Activated naive CD4-positive, alpha-beta T cell treated with anti-CD3 and anti-CD28 coated beads for 36 hours (primary cell): ENCODE data around the gene FAM222B. TPM values are rescaled to one million over a fixed set of nuclear protein-coding genes. Genes with fewer than 3 reads are reported as not detected.

ENCODE experiments used
- CTCF ChIA-PET: fragments of 350-600 bp; sonication (Branson Sonifier 250); formaldehyde crosslinking; loops from one replicate; lab custom pipeline; 2021; ENCODE audit warnings: antibody characterized with exemption; lab: Charles Lee
- DNase-seq: peaks from one replicate; pipeline ENCODE4 v3.0.0-alpha.2; 2020
- H3K27ac Mint-ChIP-seq: one replicate; pipeline ENCODE4 v1.8.0; 2021; ENCODE audit warnings: mild to moderate bottlenecking, mixed read lengths
- H3K27me3 Mint-ChIP-seq: one replicate; pipeline ENCODE4 v1.8.0; 2021; ENCODE audit warnings: low read depth, mixed read lengths
- H3K36me3 Mint-ChIP-seq: one replicate; pipeline ENCODE4 v1.8.0; 2021; ENCODE audit warnings: low read depth, mixed read lengths
- H3K4me1 Mint-ChIP-seq: one replicate; pipeline ENCODE4 v1.8.0; 2021; ENCODE audit warnings: low read depth, mixed read lengths
- H3K4me3 Mint-ChIP-seq: one replicate; pipeline ENCODE4 v1.8.0; 2021; ENCODE audit warnings: mild to moderate bottlenecking, moderate library complexity, mixed read lengths
- H3K9me3 Mint-ChIP-seq: one replicate; pipeline ENCODE4 v1.8.0; 2021; ENCODE audit warnings: mixed read lengths
- intact Hi-C: fragments of 100-400 bp; cut with micrococcal nuclease; formaldehyde crosslinking; loops from one replicate; pipeline ENCODE4 v1.15.1; 2023
- total RNA-seq, 2 experiments: library from RNA; stranded (reverse); gene quantifications; one replicate each; pipeline ENCODE4 v1.2.3, GENCODE V29; 2021

Gene FAM222B
- total RNA-seq, 2 experiments from 2014 or later, result 11.2 TPM

GRCh38 chr17:28747801-28748750 lies 94.5 kb downstream of the FAM222B start:
- intact Hi-C loops, result no loop called here
- Mint-ChIP-seq H3K36me3 (peaks cover 35% of the 10 kb centered on the region), H3K27me3 (no peaks in the 10 kb centered on the region), H3K4me3 (no peak overlapping the region), H3K4me1 (peaks cover 40% of the 10 kb centered on the region), H3K27ac (peak overlapping the region; percentile 20), H3K9me3 (no peaks in the 10 kb centered on the region)
- no peak for DNase-seq
- CTCF ChIA-PET, result interaction anchor here (0.9 to 14.2 kb wide), 5 partner anchors 16 to 102 kb away, joined by 3 to 353 read pairs (median 20); partner anchors contain the start of genes BLTP2, NEK8, RPL23A and TLCD1

GRCh38 chr17:28747051-28747691 lies 95.4 kb downstream of the FAM222B start:
- no peaks in the 10 kb centered on the region for H3K9me3 Mint-ChIP-seq
- intact Hi-C loops, result no loop called here
- no peak overlapping the region for H3K27ac Mint-ChIP-seq
- H3K4me1 Mint-ChIP-seq, result peaks cover 42% of the 10 kb centered on the region
- peaks cover 30% of the 10 kb centered on the region for H3K36me3 Mint-ChIP-seq
- DNase-seq, result no peak
- no peak overlapping the region for H3K4me3 Mint-ChIP-seq
- H3K27me3 Mint-ChIP-seq, result no peaks in the 10 kb centered on the region
- CTCF ChIA-PET, result interaction anchor here (0.6 to 14.2 kb wide), 3 partner anchors 17 to 100 kb away, joined by 3 to 353 read pairs (median 80); partner anchors contain the start of genes NEK8 and TLCD1

GRCh38 chr17:28746611-28747050 lies 96.0 kb downstream of the FAM222B start:
- intact Hi-C loops, result no loop called here
- H3K36me3 Mint-ChIP-seq, result peaks cover 30% of the 10 kb centered on the region

GRCh38 chr17:28745786-28746411 lies 96.7 kb downstream of the FAM222B start:
- CTCF ChIA-PET, result interaction anchor here (1.1 to 14.2 kb wide), 3 partner anchors 18 to 24 kb away, joined by 3 to 353 read pairs (median 80); partner anchors contain the start of genes NEK8 and TLCD1
- Mint-ChIP-seq H3K9me3 (no peaks in the 10 kb centered on the region), H3K4me1 (peaks cover 47% of the 10 kb centered on the region), H3K36me3 (peaks cover 29% of the 10 kb centered on the region), H3K27ac (peak overlapping the region; percentile 85), H3K4me3 (peak overlapping the region; percentile 91), H3K27me3 (no peaks in the 10 kb centered on the region)
- DNase-seq, result no peak
- intact Hi-C loops, result no loop called here

More at GRCh38 chr17:28746611-28747050, 96.0 kb downstream of the FAM222B start:
- H3K4me1 Mint-ChIP-seq, result peaks cover 45% of the 10 kb centered on the region
- CTCF ChIA-PET, result interaction anchor here (0.6 to 14.2 kb wide), 3 partner anchors 18 to 100 kb away, joined by 3 to 353 read pairs (median 80); partner anchors contain the start of genes NEK8 and TLCD1
- no peaks in the 10 kb centered on the region for H3K9me3 Mint-ChIP-seq
- H3K27ac Mint-ChIP-seq, result peak overlapping the region; percentile 67
- H3K27me3 Mint-ChIP-seq, result no peaks in the 10 kb centered on the region
- DNase-seq, result no peak
- H3K4me3 Mint-ChIP-seq, result peak overlapping the region; percentile 91

GRCh38 chr17:28744972-28745785 lies 97.4 kb downstream of the FAM222B start:
- intact Hi-C loops, result no loop called here
- CTCF ChIA-PET, result interaction anchor here (1.1 to 14.2 kb wide), 4 partner anchors 19 to 24 kb away, joined by 3 to 353 read pairs (median 42); partner anchors contain the start of genes NEK8 and TLCD1
- DNase-seq, result peak; percentile 56
- Mint-ChIP-seq H3K36me3 (peaks cover 27% of the 10 kb centered on the region), H3K27me3 (no peaks in the 10 kb centered on the region), H3K4me1 (peaks cover 41% of the 10 kb centered on the region), H3K9me3 (peaks cover 1% of the 10 kb centered on the region), H3K4me3 (peak overlapping the region; percentile 91), H3K27ac (peak overlapping the region; percentile 85)

GRCh38 chr17:28744104-28744971 lies 98.3 kb downstream of the FAM222B start:
- peaks cover 3% of the 10 kb centered on the region for H3K9me3 Mint-ChIP-seq
- intact Hi-C loops, result no loop called here

GRCh38 chr17:28743243-28744103 lies 99.1 kb downstream of the FAM222B start, which contains the start of gene TRAF4:
Gene TRAF4 (plus strand): TSS chr17:28744011. CDS start chr17:28744113, 102 bp downstream.
- peaks cover 25% of the 10 kb centered on the region for H3K36me3 Mint-ChIP-seq
- intact Hi-C loops, result loop anchor here (1.0 kb wide), 2 partner anchors 15 to 209 kb away; partner anchors contain the start of gene NEK8
- H3K4me3 Mint-ChIP-seq, result peak within 1 kb of the TSS; percentile 91
- H3K27me3 Mint-ChIP-seq, result no peaks in the 10 kb centered on the region
- CTCF ChIA-PET, result interaction anchor here (0.6 to 14.2 kb wide), 4 partner anchors 7 to 190 kb away, joined by 3 to 353 read pairs (median 17); partner anchors contain the start of genes NEK8 and TLCD1
- peak within 1 kb of the TSS; percentile 85 for H3K27ac Mint-ChIP-seq
- peaks cover 45% of the 10 kb centered on the region for H3K4me1 Mint-ChIP-seq
- peak; percentile 74 for DNase-seq
- peaks cover 4% of the 10 kb centered on the region for H3K9me3 Mint-ChIP-seq

More at GRCh38 chr17:28744104-28744971, 98.3 kb downstream of the FAM222B start:
- Mint-ChIP-seq H3K27ac (peak overlapping the region; percentile 85), H3K27me3 (no peaks in the 10 kb centered on the region), H3K4me3 (peak overlapping the region; percentile 91), H3K4me1 (peaks cover 40% of the 10 kb centered on the region), H3K36me3 (peaks cover 29% of the 10 kb centered on the region)
- CTCF ChIA-PET, result interaction anchor here (1.5 to 14.2 kb wide), 3 partner anchors 7 to 20 kb away, joined by 3 to 353 read pairs (median 30); partner anchors contain the start of genes NEK8 and TLCD1
- peak; percentile 72 for DNase-seq

GRCh38 chr17:28741358-28742349 lies 100.9 kb downstream of the FAM222B start:
- H3K4me1 Mint-ChIP-seq, result peaks cover 39% of the 10 kb centered on the region
- H3K36me3 Mint-ChIP-seq, result peaks cover 25% of the 10 kb centered on the region
- intact Hi-C loops, result no loop called here
- peaks cover 4% of the 10 kb centered on the region for H3K9me3 Mint-ChIP-seq
- H3K27me3 Mint-ChIP-seq, result no peaks in the 10 kb centered on the region
- H3K27ac Mint-ChIP-seq, result no peak overlapping the region
- CTCF ChIA-PET, result interaction anchor here (0.7 to 14.2 kb wide), 3 partner anchors 9 to 33 kb away, joined by 3 to 353 read pairs (median 30); partner anchors contain the start of genes NEK8 and TLCD1
- H3K4me3 Mint-ChIP-seq, result peak overlapping the region; percentile 5
- no peak for DNase-seq
